SK-N-MC (cell line): ENCODE measurements around the gene RPL3.

ENCODE experiments used
- EZH2 ChIP-seq: fragments of 200-600 bp; sonication (generic); IDR thresholded peaks from one replicate; pipeline ENCODE4 v1.6.1; 2017; ENCODE audit warnings: antibody characterized with exemption
- POLR2AphosphoS5 ChIP-seq: IDR thresholded peaks from 2 replicates; pipeline ENCODE4 v1.6.1; 2012; ENCODE audit warnings: mild to moderate bottlenecking, low read depth, low read length, borderline replicate concordance

DNA sequence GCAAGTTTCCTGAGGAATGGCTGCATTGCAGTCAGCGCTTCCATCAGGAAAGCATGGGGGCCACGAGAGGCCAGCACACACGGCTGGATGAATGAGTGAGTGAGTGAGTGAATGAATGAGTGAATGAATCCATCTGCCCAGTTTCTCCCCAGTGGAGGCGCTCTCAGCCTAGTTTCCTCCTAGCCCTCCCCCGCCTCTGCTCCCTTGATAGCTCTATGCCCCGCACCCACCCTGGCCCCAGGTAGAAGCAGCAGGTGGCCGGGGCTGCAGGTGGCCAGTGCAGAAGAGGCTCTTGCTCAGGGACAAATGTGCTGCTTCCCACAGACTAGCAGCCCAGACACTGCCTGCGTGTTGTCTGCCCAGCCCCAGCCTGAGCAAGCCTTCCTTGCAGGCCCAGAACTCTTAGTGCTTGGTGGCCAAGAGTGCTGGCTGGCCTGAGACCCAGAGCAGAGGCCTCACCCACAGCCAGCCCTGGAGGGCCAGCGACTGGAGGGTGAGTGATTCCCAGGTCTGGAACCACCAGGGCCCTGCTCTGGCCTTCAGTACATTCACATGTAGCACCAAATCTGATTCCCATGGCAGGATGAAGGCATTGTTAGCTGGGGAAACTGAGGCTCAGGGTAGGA lies 43.5 kb downstream of the RPL3 start:
- TF ChIP-seq EZH2 = no peak
- no peak for TF ChIP-seq POLR2AphosphoS5
